HG02870 (cell line): ENCODE measurements around the gene SAP30L.

ENCODE experiments used
- ATAC-seq: cut with Tn5 transposase; IDR thresholded peaks from one replicate; pipeline ENCODE4 v1.9.1; 2021; ENCODE audit warnings: mild to moderate bottlenecking, moderate library complexity; ENCODE audit not compliant: unreplicated experiment

SAP30L gene

GRCh38 chr5:154479944-154480750 is 34.4 kb downstream of the SAP30L start:
- no peak for ATAC-seq

GRCh38 chr5:154480847-154481246 is 35.0 kb downstream of the SAP30L start:
- no peak for ATAC-seq

- no peak for ATAC-seq
Observed at GRCh38 chr5:154481584-154482381, 36.0 kb downstream of the SAP30L start.

- no peak for ATAC-seq
Observed at GRCh38 chr5:154482528-154483449, 37.0 kb downstream of the SAP30L start.

- ATAC-seq: no peak
Observed at GRCh38 chr5:154483654-154484392, 38.0 kb downstream of the SAP30L start.

GRCh38 chr5:154484393-154485095 is 38.7 kb downstream of the SAP30L start:
- ATAC-seq: no peak

GRCh38 chr5:154485096-154485491 is 39.3 kb downstream of the SAP30L start:
- no peak for ATAC-seq

GRCh38 chr5:154485850-154486426 is 40.1 kb downstream of the SAP30L start:
- ATAC-seq: no peak

GRCh38 chr5:154486427-154486866 is 40.6 kb downstream of the SAP30L start:
- ATAC-seq: no peak

GRCh38 chr5:154487541-154487940 is 41.7 kb downstream of the SAP30L start:
- peak; percentile 99 for ATAC-seq

GRCh38 chr5:154491941-154492340 is 46.1 kb downstream of the SAP30L start:
- no peak for ATAC-seq

GRCh38 chr5:154493274-154493673 is 47.5 kb downstream of the SAP30L start:
- no peak for ATAC-seq

GRCh38 chr5:154494036-154494435 is 48.2 kb downstream of the SAP30L start:
- peak; percentile 60 for ATAC-seq

- ATAC-seq: no peak
Observed at GRCh38 chr5:154498591-154498990, 52.8 kb downstream of the SAP30L start.

GRCh38 chr5:154498994-154499393 is 53.2 kb downstream of the SAP30L start:
- no peak for ATAC-seq

GRCh38 chr5:154501566-154501965 is 55.8 kb downstream of the SAP30L start:
- ATAC-seq: no peak

GRCh38 chr5:154502180-154502579 is 56.4 kb downstream of the SAP30L start:
- no peak for ATAC-seq

GRCh38 chr5:154503698-154504039 is 57.9 kb downstream of the SAP30L start:
- ATAC-seq: no peak

- ATAC-seq: no peak
Observed at GRCh38 chr5:154505567-154505966, 59.8 kb downstream of the SAP30L start.
